GM23338 (cell line): ENCODE measurements around the gene ATF4.

Experiments
- CTCF ChIP-seq, 2 experiments: fragments of 200-600 bp in 1 of 2; sonication (generic) in 1 of 2; conservative IDR thresholded peaks; 2 replicates each; pipeline versions ENCODE4 v1.5.1 to v1.6.1; 2016 to 2017; ENCODE audit warnings: antibody characterized with exemption in 2 of 2, low read depth in 2 of 2, mild to moderate bottlenecking in 2 of 2, moderate library complexity in 1 of 2
- EZH2 ChIP-seq: fragments of 200-600 bp; sonication (generic); IDR thresholded peaks from one replicate; pipeline ENCODE4 v1.8.0; 2017; ENCODE audit warnings: antibody characterized with exemption, mild to moderate bottlenecking, low read depth; ENCODE audit not compliant: unreplicated experiment
- JUNB ChIP-seq: IDR thresholded peaks from one replicate; pipeline ENCODE4 v1.6.1; 2016; ENCODE audit warnings: antibody characterized with exemption; ENCODE audit not compliant: unreplicated experiment
- POLR2AphosphoS5 ChIP-seq: IDR thresholded peaks from 2 replicates; pipeline ENCODE4 v1.6.1; 2016; ENCODE audit warnings: antibody characterized with exemption, low read depth
- REST ChIP-seq: IDR thresholded peaks from one replicate; pipeline ENCODE4 v1.6.1; 2018; ENCODE audit warnings: antibody characterized with exemption; ENCODE audit not compliant: unreplicated experiment
- ZNF114 ChIP-seq: fragments of 250-450 bp; sonication (Bioruptor Pico); IDR thresholded peaks from 2 replicates; pipeline ENCODE4 v1.5.0; 2020; ENCODE audit warnings: mild to moderate bottlenecking, moderate library complexity
- ZNF331 ChIP-seq: fragments of 250-450 bp; sonication (Bioruptor Pico); IDR thresholded peaks from 2 replicates; pipeline ENCODE4 v1.5.0; 2020; ENCODE audit warnings: low read depth, mild to moderate bottlenecking, moderate library complexity
- ZNF462 ChIP-seq: fragments of 250-450 bp; sonication (Bioruptor Pico); IDR thresholded peaks from 2 replicates; pipeline ENCODE4 v1.5.0; 2020; ENCODE audit warnings: mild to moderate bottlenecking, moderate library complexity

- TF ChIP-seq JUNB (no peak), ZNF331 (CRISPR knock-in tag) (no peak), ZNF462 (no peak), REST (no peak), CTCF (conservative IDR thresholded peaks at IDR 0.05; ENCODE audit: low read depth in 2 of 2) (peak; percentile 75 to 76), POLR2AphosphoS5 (no peak), EZH2 (no peak), ZNF114 (CRISPR knock-in tag) (no peak)
These were observed 5.9 kb upstream of the ATF4 start for GRCh38 chr22:39514373-39514973.
